D341Med (cell line): ENCODE measurements around the gene TNS1.

Experiments used
- DNase-seq: peaks from one replicate; pipeline ENCODE4 v3.0.0; 2012; ENCODE audit warnings: low spot score

Gene TNS1

DNA sequence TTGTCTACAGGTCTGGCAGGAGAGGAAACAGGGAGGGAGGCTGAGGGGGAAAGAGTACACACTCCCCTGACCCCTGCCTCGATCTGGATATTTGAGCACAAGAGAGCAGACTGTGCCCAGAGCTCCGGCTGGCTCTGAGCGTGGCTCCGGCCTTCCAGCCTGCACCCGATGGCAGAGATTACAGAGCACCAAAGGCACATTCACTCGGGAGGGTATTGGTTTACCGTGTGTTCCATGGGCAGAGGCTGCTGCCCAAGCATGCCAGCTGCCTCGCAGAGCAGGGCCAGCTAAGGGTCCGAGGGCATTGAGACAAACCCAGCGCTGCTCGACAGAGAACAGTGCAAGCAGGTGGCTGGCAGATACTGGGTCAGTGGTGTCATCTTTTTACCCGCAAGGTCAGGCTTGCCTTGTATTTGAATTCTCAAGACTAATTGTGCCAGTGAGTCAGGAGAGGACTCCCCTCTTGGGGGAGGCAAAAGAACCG, 132.2 kb downstream of the TNS1 start:
- no peak for DNase-seq

DNA sequence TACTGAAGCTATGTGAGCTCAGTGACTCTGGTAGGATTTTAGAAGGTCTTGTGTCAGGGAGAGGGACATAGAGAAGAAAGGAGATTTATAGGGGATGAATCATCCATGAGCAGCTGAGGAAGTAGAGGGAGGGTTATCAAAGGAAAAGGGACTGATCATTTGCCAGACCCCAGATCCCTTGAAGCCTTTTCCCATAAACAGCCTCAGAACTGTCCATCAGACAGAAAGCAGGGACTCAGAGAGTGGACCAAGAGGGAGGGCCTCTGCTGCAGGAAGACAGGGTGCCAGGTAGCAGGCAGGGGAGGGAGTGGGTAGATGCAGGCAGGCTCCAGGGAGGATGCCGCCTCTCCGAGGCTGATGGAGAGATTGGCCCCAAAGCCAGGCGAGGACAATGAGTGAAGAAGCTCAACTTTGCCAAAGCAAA, 133.9 kb downstream of the TNS1 start:
- DNase-seq: no peak

DNA sequence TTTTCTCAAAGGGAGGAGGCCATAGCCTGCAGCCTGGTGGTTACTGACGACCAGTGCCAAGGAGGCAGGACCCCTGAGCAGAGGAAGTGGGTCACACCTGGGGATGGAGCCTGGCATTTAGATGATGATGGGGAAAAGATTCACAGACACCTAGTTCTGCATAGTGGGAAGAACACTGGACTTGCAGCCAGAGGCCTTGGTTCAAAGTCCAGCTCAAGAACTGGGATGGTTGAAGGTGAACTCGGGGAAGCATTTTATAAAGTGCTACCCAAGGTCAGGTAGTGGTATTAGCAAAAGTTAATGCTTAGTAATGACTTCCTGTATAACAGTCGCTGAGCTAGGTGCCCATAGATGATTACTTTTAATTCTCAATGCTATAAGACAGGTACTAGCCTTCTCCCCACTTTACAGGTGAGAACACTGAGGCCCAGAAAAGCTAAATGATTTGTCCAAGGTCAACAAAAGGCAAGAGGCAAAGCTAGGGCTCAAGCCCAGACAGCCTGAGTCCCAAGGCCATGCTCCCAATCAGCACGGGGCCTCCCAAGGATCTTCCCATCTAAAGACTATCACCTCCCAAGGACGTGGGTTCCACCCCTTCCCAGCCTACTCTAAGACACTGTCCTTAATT, 134.4 kb downstream of the TNS1 start:
- DNase-seq: no peak

DNA sequence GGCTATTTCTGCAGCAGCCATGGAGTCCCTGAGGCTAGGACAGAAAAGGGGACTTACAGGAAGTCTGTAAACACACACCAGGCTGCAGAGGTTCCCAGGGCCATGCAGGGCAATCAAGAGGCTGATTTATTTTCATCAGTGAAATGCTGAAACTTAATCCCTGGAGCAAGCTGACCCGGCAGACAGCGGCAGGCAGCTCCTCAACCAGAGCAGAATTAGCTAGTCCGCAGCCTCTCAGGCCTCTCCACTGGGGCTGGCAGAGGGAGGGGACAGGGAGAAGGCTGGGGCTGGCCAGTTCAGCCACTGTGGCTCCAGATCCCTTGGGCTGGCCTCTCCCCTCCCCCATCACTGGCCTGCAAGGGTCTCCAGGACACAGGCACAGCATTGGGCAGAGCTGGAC, 136.3 kb downstream of the TNS1 start:
- no peak for DNase-seq

DNA sequence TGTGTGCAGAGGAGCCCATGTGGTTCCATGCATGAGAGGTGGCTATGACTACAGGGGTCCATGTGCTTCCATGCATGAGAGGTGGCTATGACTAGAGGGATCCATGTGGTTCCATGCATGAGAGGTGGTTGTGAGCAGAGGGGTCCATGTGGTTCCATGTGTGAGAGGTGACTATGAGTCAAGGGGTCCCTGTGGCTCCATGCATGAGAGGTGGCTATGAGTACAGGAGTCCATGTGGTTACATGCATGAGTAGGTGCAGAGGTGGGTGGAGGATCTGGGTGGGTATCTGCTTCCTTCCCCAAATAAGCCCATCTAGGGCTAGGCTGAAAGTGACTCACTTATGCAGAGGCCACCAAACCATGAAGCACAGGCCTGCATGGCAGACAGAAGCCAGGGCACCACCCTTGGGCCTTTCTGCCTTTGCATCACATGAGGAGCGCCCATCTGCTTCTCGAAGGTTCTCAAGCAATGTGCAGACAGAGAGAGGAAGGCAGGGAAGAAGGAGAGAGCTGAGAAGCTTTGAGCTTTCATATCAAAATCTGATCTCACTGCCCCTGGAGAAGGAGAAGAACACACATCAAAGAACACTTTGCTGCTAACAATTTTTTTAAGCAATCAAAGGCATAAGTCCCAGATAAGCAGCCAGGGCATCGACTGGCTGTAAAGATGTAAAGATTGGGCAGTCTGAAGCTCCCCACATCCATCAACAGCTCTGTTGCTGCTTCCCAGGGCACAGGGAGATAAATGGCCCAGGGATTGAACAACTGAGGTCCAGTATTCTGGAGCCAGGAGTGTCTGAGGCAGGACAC, 137.6 kb downstream of the TNS1 start:
- no peak for DNase-seq

DNA sequence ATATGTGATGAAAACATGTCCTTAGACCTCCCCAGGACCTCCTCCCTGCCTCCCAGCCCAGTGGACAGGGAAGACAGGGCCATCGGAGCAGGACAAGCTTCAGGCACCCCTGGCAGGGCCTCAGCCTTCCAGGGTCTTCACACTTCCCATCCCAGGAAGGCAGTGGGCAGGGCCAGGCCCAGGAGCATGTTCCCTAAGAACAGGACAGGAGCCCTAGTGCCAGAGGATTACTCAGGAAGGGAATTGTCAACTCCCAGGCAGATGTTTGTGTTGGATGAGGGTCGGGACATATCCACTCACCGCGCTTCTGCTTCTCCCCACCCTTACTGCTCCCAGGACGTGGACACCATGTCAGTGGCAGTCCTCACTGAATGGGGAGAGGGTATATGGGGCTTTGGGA, 138.9 kb downstream of the TNS1 start:
- DNase-seq: no peak

DNA sequence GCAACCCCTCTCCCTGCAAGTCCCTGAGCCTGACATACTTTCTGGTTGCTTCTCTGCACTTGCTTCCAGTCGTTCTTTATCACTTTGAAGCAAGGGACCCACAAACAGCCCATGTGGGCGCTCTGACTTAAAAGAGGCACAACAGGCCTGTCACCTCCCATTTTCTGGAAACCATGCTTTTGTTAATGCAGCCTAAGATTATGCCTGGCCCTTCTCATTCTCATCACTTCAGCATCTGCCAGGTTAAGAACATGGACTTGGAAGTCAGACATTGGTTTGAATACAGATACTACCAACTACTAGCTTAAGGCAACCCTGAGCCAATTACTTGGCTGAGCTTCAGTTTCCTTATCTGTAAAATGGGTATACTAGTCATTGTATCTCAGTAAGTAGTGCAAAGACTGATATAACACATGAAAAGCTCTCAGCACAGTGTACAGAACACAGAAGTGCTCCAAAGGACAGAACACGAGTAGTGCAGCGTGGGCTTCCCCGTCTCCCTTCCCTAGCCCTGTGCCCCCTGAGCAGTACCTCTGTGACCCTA, 141.4 kb downstream of the TNS1 start:
- no peak for DNase-seq

DNA sequence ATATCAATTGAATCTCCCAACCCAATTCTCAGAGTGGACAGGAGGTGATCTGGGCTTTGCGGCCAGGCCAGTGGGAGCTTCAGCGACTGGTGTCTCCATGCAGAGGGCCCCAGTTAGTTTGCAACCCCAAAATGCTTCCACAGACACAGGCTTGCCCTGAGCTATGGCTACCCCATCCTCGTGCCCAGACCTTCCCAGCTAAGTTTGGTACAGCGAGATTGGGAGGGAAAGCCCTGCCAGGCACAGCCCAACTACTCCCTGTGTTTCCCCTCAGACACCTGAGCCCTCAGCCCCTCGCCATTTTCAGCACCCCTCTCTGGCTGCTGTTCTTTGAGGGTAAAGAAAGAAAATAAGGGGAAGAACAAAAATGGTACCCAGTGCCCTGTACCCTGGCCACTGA, 142.9 kb downstream of the TNS1 start:
- no peak for DNase-seq

DNA sequence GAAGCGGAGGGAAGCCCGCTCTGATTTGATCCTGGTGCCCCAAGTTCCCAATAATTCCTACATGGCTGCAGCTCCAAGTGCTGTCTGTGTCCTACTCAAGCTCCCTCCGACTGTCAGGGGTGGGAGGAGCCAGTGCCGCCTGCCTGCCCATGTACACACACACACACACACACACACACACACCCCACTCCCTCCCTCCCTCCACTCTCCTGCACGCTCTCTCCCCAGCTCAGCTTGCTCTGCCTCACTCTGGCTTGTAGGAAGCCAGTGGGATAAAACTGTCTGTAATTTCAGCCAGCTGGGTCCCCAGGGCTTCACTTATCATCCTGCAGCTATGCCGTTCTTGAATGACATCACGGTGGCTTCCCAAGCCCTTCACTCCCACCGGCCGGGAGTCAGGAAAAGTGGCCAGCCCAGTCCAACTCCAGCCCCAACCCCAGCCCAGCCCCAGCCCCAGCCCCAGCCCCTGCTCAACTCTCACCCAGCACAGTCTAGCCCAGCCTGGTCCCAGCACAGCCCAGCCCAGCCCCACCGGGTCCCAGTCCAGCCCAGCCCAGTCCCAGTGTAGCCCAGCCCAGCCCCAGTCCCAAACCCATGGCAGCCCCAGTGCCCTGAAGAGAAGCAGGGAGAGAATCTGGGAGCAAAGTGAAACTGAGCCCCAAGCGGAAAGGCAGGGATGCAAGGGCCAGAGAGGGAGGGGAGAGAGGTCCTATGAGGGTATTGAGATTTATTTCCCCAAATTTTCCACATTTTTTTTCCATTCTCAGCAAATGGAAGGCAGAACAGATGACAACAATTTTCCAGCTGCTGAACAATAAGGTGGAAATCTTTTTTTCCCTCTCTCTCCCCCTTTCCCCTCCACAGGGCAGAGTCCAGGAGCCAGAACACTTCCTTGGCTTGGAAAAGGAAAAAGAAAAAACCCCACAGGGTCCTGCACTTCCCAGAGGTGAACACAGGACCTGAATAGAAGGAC, 144.0 kb downstream of the TNS1 start:
- DNase-seq: no peak

DNA sequence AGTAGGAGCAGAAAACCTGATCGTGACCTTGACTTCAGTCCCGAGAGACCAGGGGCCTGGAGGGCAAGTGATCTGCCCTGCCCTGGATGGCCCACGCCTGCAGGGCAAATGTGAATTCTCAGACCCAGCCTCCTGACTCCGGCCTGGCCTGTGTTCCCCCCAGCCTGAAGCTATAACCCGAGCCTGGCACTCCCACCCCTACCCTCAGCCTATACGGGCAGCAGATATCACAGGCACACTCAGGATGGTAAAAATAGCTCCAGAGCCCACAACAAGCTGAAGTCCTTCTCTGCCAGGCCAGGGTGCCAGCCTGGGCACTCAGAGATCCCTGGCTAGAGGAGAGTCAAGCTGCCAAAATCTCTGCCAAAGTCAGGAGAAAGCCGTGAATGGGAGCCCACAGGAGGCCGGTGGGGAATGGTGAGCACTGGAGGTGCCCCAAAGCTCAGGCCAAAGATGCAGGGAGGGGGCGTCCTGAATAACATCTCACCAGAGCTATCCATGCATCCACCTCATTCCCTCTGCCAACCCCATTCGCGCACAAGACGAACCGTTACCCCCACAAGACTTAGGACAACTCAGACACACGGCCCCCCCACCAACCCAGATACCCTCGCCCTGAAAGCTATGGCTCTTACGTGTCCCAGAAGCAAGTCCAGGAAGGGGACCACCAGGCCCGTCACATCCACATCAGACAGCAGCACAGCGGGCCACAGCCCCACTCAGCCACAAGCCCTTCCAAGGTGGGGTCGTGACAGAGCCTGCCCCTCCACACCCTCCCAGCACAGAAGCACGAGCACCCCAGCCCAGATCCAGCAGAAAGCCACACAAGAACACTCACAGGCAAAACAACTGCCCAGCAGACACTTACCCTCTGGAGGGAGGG, 144.9 kb downstream of the TNS1 start:
- no peak for DNase-seq

DNA sequence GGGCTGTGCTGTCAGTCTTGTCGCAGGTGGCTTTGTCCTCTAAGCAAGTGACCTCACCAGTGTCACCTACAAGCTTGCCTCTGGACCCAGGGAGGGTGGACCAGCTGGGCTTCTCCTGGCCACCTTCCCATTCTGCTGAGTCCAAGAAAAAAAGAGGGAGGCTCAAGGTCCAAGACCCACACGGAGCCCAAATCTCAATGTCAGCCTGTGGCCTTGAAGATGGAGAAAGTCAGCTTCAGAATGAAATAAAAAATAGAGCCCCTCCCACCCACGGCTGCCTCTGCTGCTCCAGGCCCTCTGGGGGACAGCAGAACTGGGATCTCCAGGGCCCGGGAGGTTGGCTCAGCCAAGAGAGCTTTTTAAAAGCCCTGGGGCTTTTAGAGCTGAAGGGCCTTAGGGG, 145.9 kb downstream of the TNS1 start:
- no peak for DNase-seq

DNA sequence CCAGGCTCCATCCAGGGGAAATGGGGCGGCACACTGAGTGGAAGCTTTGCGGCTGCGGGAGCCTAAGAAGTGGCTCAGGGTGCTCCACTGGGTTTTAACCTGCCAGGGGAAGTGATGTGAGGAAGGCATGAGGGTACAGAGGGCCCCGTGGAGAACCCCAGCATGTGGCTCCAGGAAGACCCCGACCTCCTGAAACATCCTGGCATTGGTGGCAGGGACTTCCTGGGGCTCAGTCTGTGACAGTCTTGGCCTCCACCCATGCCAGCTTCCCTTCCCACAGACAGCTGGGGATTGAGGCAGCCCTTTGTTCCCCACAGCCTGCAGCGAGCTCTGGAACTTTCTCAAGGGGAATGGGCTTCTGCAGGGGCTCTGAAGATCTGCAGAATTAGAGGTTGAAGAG, 146.6 kb downstream of the TNS1 start:
- no peak for DNase-seq

DNA sequence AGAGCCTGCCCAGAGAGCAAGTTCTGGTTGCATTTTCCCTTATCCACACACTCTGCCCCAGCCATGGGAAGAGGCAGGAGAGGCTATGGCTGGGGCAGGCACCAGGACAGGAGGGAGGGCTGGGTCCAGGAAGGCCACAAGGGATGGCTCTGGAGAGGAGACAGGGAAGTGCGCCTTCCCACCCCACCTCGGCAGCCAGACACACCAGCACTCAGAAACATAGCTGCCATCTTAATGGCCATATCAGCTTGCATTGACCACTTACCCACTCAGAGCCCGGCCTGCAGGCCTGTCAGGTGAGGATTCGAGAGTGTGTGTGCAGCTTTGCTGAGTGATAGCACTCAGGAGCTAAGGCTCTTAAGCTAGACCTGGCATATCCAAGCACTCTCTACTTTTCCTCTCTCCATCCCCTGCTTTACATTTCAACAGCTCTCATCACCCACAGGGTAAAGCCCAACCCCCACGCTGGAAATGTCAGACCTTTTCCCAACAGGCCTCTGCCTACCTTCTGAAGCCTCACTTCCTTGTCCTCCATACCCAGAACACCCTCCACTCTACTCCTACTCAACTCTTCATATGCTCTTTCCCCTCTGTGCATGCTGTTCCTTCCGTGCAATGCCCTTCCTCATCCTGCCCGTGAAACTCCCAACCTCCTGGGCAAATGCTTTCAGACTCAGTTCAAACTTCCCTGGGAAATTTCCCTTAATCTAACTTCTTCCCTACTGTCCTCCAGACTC, 147.9 kb downstream of the TNS1 start:
- DNase-seq: no peak

DNA sequence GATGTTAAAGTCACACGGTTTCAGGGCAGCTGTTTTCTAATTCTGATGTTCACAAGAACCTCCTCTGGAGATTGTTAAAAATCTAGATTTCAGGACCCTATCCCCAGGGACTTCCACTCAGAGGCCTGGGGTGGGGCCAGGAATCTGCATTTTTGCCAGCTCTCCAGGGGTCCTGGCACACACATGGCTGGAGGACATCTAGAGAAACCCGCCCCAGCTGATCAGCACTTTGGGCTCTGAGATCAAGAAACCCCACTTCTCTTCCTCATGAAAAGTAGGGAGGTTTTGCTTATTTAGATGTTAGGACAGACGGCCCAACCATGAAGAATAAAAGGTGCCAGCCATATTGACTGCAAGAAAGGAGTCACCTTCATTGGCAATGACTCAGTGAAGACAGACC, 148.8 kb downstream of the TNS1 start:
- DNase-seq: no peak

DNA sequence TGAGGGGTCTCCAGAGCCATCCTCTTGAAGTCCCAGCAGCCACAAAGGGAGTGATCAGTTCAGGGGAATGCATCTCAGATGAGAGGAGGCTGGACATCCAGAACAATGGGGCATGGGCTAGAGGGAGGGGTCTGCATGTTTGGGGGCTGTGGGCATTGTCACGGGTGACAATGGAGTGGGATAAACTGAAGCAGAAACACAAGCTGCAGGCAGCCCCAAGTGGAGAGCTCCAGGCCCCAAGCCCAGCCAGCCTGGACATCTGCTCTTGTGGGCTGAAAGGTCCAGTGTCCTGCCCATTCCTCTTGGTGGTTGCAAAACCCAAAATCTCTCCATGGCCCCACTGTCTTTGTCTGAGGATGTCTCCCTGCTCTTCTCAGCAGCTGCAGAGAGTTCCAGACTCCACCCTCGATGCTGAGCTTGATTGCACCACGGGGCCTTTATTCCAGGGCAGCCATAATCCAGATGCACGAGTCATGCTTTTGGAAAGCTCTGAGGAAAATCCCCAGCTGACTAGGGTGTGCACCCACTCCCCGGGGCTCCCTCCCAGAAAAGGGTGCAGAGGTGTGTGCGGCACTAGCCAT, 149.4 kb downstream of the TNS1 start:
- no peak for DNase-seq

DNA sequence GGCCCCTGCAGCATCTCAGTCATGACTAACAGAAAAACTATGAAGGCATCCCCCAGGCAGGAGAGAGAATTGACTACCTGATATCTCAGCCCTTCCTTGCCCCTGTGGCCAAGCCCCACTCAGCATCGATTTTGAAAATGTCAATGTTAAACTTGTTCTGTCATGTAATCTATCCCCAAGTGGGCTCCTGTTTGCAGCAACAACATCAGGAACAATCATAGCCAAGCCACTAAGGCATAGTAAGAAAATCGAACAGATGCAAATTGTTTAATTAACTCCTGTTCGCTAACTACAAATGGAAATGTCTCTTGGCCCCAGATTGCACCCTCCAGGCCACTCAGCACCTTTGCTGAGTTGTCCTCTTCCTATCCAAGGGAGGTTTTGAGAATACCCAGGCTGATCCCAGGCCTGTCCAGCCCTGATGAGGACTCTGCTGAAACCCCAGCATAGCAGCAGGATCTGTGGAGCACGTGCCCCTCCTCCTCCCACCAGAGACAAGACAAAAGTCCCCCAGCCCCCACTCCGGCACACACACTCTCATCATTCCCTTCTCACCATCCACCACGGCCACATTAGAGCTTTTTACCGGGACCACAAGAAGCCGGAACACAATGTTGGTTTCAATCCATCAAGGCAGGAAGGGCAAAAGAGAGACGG, 150.1 kb downstream of the TNS1 start:
- no peak for DNase-seq

DNA sequence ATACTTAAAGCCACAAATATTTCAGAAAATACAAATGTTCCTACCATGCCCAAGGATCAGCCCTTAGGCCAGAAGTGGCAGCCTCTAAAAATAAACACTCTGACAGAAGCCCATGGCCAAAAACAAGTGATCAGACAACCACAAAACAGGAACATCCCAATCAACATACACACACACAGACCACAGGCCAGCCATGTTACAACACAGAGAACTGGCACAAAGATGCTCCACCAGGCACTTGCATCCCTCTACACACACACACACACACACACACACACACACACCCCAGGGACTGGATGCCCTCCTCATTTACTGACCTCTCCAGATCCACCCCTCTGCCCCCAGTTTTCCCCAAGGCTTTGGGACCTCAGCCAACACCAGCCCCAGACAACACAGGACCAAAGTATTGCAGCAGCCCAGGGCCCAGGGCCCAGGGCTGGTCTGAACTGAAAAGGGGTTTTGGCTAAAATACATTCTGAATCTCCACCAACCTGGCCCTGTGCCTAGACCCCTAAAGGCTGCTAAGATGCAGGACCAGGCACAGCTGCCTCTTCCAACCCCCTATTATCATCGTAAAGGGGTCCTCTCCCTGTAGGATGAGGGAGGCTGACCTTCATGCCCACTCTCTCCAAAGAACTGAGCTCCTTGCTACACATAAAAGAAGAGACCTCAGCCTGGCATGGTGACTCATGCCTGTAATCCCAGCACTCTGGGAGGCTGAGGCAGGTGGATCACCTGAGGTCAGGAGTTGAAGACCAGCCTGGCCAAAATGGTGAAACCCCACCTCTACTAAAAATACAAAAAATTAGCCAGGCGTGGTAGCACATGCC, 151.4 kb downstream of the TNS1 start:
- no peak for DNase-seq

DNA sequence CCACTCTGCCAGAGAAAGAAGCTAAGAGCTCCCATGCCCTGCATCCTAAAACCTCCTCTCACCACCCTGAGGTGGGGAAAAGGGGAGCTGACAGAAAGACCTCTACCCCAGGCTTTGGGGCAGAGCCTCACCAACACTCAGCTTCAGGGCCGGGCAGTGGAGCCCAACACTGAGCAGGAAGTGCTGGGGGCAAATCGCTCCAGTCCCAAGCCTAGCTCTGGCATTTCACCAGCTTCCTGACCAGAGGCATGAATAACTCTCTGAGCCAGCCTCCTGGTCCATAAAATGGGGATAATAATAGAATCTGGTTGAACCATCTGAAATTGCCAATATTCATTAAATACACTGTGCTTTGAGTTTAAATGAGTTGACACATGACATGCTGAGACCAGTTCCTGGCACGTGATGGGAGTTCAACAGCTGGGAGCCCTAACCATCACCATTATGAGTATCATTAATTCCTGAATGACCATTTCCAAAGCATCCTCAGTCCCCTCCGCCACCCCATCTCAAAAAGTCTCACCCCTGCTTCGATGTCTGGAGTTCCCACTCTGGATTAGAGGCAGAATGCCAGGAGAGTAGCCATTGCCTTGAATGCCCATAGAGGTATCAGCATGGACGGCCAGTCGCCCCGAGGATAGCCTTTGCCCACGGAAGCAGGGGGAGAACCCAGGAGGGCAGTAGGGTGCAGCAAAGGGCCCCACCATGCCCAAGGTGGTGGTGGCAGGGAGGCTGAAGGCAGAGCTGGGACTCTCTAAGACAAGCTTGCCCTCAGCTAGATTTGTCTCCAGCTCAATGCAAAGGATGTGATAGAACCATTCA, 153.4 kb downstream of the TNS1 start:
- DNase-seq: no peak
